NB4 (cell line): ENCODE data around the gene CHTF18.

Source experiments
- CTCF ChIP-seq: IDR thresholded peaks from one replicate; pipeline ENCODE4 v1.5.1; 2012; ENCODE audit warnings: low read depth, low read length
- POLR2A ChIP-seq: IDR thresholded peaks from 2 replicates; pipeline ENCODE4 v1.6.1; 2011; ENCODE audit warnings: mild to moderate bottlenecking; ENCODE audit not compliant: insufficient read length; ENCODE audit errors: extremely low read depth
- TF ChIP-seq, protein P1 (sequence below): IDR thresholded peaks from 2 replicates; pipeline ENCODE4 v1.6.1; 2011; ENCODE audit warnings: low read depth, low read length

DNA sequence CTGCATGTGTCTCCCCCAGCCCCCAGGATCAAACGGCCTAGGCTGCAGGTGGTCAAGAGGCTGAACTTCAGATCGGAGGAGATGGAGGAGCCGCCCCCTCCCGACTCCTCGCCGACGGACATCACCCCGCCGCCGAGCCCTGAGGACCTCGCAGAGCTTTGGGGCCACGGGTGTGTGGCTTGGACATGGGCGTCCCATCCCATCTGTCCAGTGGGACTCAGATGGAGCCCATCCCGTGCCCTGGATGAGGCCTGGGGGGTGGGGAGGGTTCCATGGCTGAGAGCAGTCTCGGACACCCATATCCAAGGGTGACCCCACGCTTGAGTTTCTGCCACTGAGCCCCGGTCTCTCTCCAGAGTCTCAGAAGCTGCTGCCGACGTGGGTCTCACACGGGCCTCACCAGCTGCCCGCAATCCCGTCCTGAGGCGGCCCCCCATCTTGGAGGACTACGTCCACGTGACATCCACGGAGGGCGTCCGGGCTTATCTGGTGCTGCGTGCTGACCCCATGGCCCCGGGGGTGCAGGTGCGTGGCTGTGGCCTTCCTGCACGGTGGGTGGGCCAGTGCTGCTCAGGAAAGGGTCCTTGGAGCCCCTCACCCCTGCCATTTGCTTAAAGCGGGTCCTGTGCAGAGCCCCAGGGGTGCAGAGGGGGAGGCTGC is 901 bp downstream of the CHTF18 start:
- TF ChIP-seq POLR2A (no peak), CTCF (no peak)
- TF ChIP-seq, protein P1, sequence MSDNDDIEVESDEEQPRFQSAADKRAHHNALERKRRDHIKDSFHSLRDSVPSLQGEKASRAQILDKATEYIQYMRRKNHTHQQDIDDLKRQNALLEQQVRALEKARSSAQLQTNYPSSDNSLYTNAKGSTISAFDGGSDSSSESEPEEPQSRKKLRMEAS, result no peak
